NT2/D1 (cell line): Measurements from ENCODE around the gene RXFP2.

Experiments used
- DNase-seq: peaks from one replicate; pipeline ENCODE4 v3.0.0-alpha.2; 2011; ENCODE audit warnings: low read depth, low spot score
- H3K27me3 ChIP-seq: 2 replicates; pipeline ENCODE4 v1.6.0; 2011; ENCODE audit warnings: mild to moderate bottlenecking; ENCODE audit not compliant: insufficient read length, insufficient read depth
- H3K36me3 ChIP-seq: 2 replicates; pipeline ENCODE4 v1.6.1; 2011; ENCODE audit warnings: mild to moderate bottlenecking, low read length, mixed read lengths; ENCODE audit not compliant: insufficient read depth, insufficient read length
- H3K4me1 ChIP-seq: 2 replicates; pipeline ENCODE4 v1.5.1; 2011; ENCODE audit not compliant: insufficient read depth, insufficient read length
- H3K4me3 ChIP-seq: 2 replicates; pipeline ENCODE4 v1.5.1; 2011; ENCODE audit warnings: low read depth; ENCODE audit not compliant: insufficient read length
- H3K9ac ChIP-seq: 2 replicates; pipeline ENCODE4 v1.6.0; 2011; ENCODE audit warnings: low read depth; ENCODE audit not compliant: insufficient read length
- H3K9me3 ChIP-seq: 2 replicates; pipeline ENCODE4 v1.5.1; 2011; ENCODE audit warnings: mild to moderate bottlenecking, low read length; ENCODE audit not compliant: insufficient read depth
- SUZ12 ChIP-seq: IDR thresholded peaks from 2 replicates; pipeline ENCODE4 v1.6.1; 2011; ENCODE audit not compliant: insufficient read length, insufficient read depth; ENCODE audit errors: extremely low read depth
- YY1 ChIP-seq: IDR thresholded peaks from 2 replicates; pipeline ENCODE4 v1.6.1; 2011; ENCODE audit not compliant: insufficient read length, insufficient read depth
- ZNF274 ChIP-seq: IDR thresholded peaks from 2 replicates; pipeline ENCODE4 v1.6.1; 2011; ENCODE audit warnings: mild to moderate bottlenecking, low read depth, low read length

Gene RXFP2

DNA sequence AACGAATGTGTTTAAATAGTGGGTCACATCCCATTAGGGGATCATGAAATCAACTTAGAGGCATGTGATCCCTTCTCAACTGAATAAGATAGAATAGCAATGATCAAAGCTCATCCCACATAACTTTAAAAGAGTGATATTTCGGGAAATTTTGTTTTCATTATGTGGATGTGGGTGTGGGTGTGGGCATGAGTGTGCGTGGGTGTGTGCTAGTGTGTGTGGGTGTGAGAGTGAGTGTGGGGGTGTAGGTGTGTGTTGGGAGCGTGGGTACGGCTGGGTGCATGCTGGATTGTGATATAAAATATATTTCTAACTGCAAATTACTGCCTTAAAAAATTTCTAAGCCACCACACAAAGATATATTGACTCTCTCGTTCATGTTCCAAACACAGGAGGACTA, 15.9 kb downstream of the RXFP2 start:
- H3K27me3 ChIP-seq = no peaks in the 10 kb centered on the region
- TF ChIP-seq SUZ12 (no peak), ZNF274 (no peak), YY1 (no peak)

DNA sequence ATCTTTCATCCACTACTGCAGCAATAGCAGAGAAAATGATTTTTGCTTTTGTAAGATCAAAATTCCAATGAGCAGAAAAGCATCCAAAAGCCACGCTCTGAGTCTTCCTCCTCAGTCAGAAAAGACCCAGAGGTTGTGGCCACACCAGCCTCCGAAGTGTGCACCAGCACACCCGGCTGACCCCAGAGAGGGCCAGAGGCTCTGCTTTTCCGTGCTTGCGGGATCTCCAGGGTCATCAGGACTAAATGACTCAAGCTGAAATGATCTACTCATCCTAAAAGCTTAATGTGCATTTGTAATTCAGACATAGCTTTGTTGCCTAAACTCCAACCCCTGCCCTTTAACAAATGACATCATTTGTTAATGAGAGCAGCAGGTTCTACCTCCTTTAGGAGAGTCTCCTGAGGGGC, 16.5 kb downstream of the RXFP2 start:
- Histone ChIP-seq H3K4me1 (no peaks in the 10 kb centered on the region), H3K9ac (no peak overlapping the region), H3K36me3 (no peaks in the 10 kb centered on the region), H3K4me3 (no peak overlapping the region), H3K9me3 (no peaks in the 10 kb centered on the region), H3K27me3 (no peaks in the 10 kb centered on the region)
- TF ChIP-seq YY1 = no peak
- DNase-seq = no peak

More for the DNA sequence above, 15.9 kb downstream of the RXFP2 start:
- Histone ChIP-seq H3K9ac (no peak overlapping the region), H3K4me1 (no peaks in the 10 kb centered on the region), H3K4me3 (no peak overlapping the region), H3K9me3 (no peaks in the 10 kb centered on the region), H3K36me3 (no peaks in the 10 kb centered on the region)
- no peak for DNase-seq

DNA sequence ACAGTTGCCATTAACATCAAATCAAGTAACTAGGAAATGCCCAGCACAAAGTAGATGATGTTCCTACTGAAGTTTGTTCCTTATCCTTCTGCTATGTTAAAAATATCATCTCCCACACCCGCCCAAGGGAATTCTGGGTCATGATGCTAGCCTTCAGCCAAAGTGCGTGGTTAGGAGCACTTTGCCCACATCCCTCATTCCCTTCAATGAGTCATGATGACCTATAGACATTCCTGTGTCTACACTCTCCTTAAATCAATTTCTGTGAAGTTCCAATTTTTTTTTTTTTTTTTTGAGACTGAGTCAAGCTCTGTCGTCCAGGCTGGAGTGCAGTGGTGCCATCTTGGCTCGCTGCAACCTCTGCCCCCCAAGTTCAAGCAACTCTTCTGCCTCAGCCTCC, 17.0 kb downstream of the RXFP2 start:
- Histone ChIP-seq H3K36me3 (no peaks in the 10 kb centered on the region), H3K9ac (no peak overlapping the region), H3K27me3 (no peaks in the 10 kb centered on the region), H3K9me3 (no peaks in the 10 kb centered on the region), H3K4me1 (no peaks in the 10 kb centered on the region), H3K4me3 (no peak overlapping the region)
- TF ChIP-seq ZNF274 = no peak
- no peak for TF ChIP-seq SUZ12
- TF ChIP-seq YY1 = no peak
- no peak for DNase-seq

DNA sequence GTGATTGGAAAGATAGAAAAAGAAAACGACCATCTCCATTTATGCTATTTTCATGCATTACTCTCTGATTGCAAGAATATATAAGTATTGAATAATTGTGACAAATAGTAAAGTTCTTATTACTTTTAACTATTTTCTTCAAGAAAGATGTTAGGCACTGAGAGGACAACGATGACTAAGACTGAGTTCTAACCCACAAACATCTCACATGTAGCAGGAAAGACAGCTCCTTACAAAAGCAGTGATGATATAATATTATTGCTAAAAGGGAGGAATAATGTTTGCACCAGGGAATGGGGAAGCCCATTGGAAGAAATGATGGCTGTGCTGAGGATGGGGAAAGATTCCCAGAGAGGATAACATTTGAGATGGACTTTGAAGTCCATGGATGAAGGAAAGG, 22.6 kb downstream of the RXFP2 start:
- H3K4me3 ChIP-seq = no peak overlapping the region
- no peaks in the 10 kb centered on the region for H3K9me3 ChIP-seq
- H3K36me3 ChIP-seq = no peaks in the 10 kb centered on the region
- H3K27me3 ChIP-seq = no peaks in the 10 kb centered on the region
- no peak overlapping the region for H3K9ac ChIP-seq
- no peaks in the 10 kb centered on the region for H3K4me1 ChIP-seq
- DNase-seq = no peak
- TF ChIP-seq ZNF274 (no peak), SUZ12 (no peak), YY1 (no peak)

DNA sequence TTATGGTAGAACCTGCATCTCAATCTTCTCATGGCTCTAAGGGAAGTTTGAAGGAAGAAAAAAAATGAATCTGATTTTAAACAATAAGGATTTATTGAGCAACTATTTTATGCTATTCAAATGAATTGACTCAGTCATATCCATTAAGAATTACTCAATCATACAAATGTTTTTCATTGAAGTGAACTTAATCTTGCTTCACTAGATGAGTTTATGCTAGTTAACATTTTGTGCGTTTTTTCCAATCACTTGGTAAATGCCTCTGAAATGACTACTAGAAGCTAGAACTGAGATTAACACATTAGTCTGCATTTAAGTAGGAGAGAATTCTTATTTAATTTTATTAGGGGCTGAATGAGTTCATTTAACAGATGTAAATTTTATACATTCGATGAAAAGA, 25.2 kb downstream of the RXFP2 start:
- H3K9ac ChIP-seq = no peak overlapping the region
- H3K4me1 ChIP-seq = no peaks in the 10 kb centered on the region
- DNase-seq = no peak
- H3K4me3 ChIP-seq = no peak overlapping the region
- H3K36me3 ChIP-seq = no peaks in the 10 kb centered on the region
- no peak for TF ChIP-seq YY1
- no peak for TF ChIP-seq SUZ12
- no peak for TF ChIP-seq ZNF274
- H3K27me3 ChIP-seq = no peaks in the 10 kb centered on the region
- no peaks in the 10 kb centered on the region for H3K9me3 ChIP-seq

DNA sequence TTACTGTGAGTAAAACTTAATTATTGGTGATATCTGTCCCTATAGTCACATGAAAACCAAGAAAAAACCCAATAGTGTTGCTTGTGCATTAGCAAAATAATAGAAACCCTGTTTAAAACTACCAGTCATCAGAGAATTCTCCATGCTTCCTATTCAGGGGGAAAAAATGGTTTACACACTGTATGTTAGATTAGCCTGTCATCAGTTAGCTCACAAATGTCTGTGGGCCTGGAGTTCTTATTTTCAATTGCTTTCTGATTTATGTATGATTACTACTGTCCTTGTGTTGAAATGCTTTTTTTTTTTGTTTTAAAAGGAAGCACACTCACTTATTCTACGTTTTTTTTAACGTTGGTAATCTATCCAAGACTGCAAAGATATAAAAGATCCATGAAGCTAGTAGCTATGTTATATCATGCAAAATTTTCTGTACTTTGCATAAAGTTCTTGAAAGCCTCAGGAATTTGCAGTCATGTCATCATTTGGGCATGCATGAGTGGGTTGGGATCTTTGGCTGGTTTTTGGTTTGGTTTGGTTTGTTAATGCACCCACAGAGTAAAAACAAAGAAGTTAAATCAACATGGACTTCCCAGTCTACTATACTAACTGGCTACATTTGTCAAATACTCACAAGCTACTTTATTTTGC, 25.9 kb downstream of the RXFP2 start:
- H3K9me3 ChIP-seq = no peaks in the 10 kb centered on the region
- H3K4me3 ChIP-seq = no peak overlapping the region
- TF ChIP-seq YY1 (no peak), SUZ12 (no peak), ZNF274 (no peak)
- no peaks in the 10 kb centered on the region for H3K27me3 ChIP-seq
- H3K36me3 ChIP-seq = no peaks in the 10 kb centered on the region
- H3K4me1 ChIP-seq = no peaks in the 10 kb centered on the region
- no peak overlapping the region for H3K9ac ChIP-seq
- no peak for DNase-seq

DNA sequence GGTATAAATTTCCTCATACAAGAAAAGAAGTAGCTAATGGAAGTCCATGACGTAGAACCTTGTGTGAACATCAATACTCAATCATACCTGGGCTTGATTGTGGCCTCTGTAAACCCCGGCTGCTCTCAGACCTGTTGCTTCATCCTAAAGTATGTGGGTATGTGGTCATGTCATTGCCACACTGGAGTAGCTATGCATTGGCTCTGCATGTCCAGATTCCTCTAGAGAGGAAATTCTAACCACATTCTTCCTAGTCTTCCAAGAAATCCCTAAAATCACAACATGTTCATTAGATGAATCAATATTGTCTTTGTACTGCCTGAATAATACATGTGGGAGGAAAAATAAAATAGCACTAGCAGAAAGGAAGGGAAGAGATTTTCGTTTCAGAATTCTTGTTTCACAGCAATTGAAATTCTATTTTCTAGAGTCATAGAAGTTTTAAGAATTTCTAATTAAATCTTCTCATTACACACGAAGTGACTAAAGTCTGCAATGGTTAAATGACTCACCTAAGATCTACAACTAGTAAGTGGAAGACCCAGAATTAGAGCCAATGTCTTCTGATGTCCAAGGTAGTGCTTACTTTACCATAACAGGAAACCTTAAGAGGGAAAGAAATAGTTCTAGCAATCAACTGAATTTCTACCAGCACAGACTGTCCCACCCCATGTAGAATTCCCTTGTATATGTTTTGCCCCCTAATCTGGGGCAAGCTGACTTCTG, 28.0 kb downstream of the RXFP2 start:
- Histone ChIP-seq H3K9me3 (no peaks in the 10 kb centered on the region), H3K4me1 (no peaks in the 10 kb centered on the region), H3K4me3 (no peak overlapping the region), H3K9ac (no peak overlapping the region), H3K27me3 (no peaks in the 10 kb centered on the region), H3K36me3 (no peaks in the 10 kb centered on the region)
- no peak for DNase-seq
- no peak for TF ChIP-seq SUZ12
- TF ChIP-seq ZNF274 = no peak
- TF ChIP-seq YY1 = no peak
